Measurements from ENCODE around the gene ABLIM2.

DNA sequence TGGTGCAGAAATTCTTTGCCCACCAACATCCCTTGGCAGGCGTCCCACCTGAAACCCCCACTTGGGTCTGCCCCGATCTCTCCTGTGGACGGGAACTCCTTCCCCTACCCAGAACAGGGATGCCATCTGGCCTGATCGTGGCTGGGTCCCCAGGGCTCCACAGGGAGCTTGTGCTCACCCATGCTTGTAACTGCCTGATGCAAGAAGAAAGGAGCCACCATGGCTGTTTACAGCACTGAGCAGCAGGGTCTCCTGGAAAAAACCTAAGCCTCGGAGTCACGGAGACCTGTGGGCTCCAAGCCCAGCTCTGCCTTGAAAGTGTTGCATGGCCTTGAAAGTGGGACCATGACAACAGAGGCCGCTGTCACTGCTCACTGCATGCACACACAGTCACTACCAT, 117.4 kb downstream of the ABLIM2 start:
- TF ChIP-seq, protein P1, sequence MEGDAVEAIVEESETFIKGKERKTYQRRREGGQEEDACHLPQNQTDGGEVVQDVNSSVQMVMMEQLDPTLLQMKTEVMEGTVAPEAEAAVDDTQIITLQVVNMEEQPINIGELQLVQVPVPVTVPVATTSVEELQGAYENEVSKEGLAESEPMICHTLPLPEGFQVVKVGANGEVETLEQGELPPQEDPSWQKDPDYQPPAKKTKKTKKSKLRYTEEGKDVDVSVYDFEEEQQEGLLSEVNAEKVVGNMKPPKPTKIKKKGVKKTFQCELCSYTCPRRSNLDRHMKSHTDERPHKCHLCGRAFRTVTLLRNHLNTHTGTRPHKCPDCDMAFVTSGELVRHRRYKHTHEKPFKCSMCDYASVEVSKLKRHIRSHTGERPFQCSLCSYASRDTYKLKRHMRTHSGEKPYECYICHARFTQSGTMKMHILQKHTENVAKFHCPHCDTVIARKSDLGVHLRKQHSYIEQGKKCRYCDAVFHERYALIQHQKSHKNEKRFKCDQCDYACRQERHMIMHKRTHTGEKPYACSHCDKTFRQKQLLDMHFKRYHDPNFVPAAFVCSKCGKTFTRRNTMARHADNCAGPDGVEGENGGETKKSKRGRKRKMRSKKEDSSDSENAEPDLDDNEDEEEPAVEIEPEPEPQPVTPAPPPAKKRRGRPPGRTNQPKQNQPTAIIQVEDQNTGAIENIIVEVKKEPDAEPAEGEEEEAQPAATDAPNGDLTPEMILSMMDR (IDR thresholded peaks at IDR 0.05), result no peak
- TF ChIP-seq POLR2AphosphoS5 (IDR thresholded peaks at IDR 0.05), result no peak
- TF ChIP-seq POLR2A (IDR thresholded peaks at IDR 0.05; ENCODE audit: low read depth), result no peak
